Measurements from ENCODE around the gene TIAM1. TPM values are rescaled to one million over a fixed set of nuclear protein-coding genes. Genes with fewer than 3 reads are reported as not detected.

Gene TIAM1
- total RNA-seq, 1 donor from 2014 or later, result 3.8 TPM

- DNase-seq (ENCODE audit: missing footprints) (no peak), ATAC-seq (no peak)
- intact Hi-C loops (cut with DNase I), result no loop called here
Measured at GRCh38 chr21:31132574-31133242, 211.4 kb downstream of the TIAM1 start.

- no peak for ATAC-seq
- intact Hi-C loops (cut with DNase I), result no loop called here
- DNase-seq (ENCODE audit: missing footprints), result no peak
Measured at GRCh38 chr21:31130821-31131220, 213.2 kb downstream of the TIAM1 start.

GRCh38 chr21:31128234-31128633 is 215.8 kb downstream of the TIAM1 start:
- intact Hi-C loops (cut with DNase I), result no loop called here
- DNase-seq (ENCODE audit: missing footprints), result no peak
- ATAC-seq, result no peak

- intact Hi-C loops (cut with DNase I), result no loop called here
- DNase-seq (ENCODE audit: missing footprints) (no peak), ATAC-seq (peak; percentile 70)
Measured at GRCh38 chr21:31124010-31124409, 220.1 kb downstream of the TIAM1 start.

GRCh38 chr21:31119199-31119598 is 224.9 kb downstream of the TIAM1 start:
- intact Hi-C loops (cut with DNase I), result no loop called here
- ATAC-seq (no peak), DNase-seq (ENCODE audit: missing footprints) (no peak)

- intact Hi-C loops (cut with DNase I), result no loop called here
- DNase-seq (ENCODE audit: missing footprints), result no peak
- ATAC-seq, result no peak
Measured at GRCh38 chr21:31117128-31117916, 226.7 kb downstream of the TIAM1 start.

- intact Hi-C loops (cut with DNase I), result no loop called here
- DNase-seq (ENCODE audit: missing footprints) (no peak), ATAC-seq (no peak)
Measured at GRCh38 chr21:31115249-31115648, 228.8 kb downstream of the TIAM1 start.

GRCh38 chr21:31111093-31111492 is 233.0 kb downstream of the TIAM1 start:
- no peak for ATAC-seq
- intact Hi-C loops (cut with DNase I), result no loop called here
- no peak for DNase-seq (ENCODE audit: missing footprints)

GRCh38 chr21:31110430-31110829 is 233.6 kb downstream of the TIAM1 start:
- DNase-seq (ENCODE audit: missing footprints), result no peak

GRCh38 chr21:31107871-31108270 is 236.2 kb downstream of the TIAM1 start:
- intact Hi-C loops (cut with DNase I), result no loop called here
- DNase-seq (ENCODE audit: missing footprints), result no peak
- no peak for ATAC-seq

More at GRCh38 chr21:31110430-31110829, 233.6 kb downstream of the TIAM1 start:
- intact Hi-C loops (cut with DNase I), result no loop called here
- no peak for ATAC-seq

- intact Hi-C loops (cut with DNase I), result no loop called here
- ATAC-seq (no peak), DNase-seq (ENCODE audit: missing footprints) (no peak)
Measured at GRCh38 chr21:31107176-31107785, 236.8 kb downstream of the TIAM1 start.

GRCh38 chr21:31103571-31104265 is 240.3 kb downstream of the TIAM1 start:
- intact Hi-C loops (cut with DNase I), result loop anchor here (5.0 kb wide), 1 partner anchor 499 kb away; no protein-coding TSS in a partner anchor
- no peak for ATAC-seq
- DNase-seq (ENCODE audit: missing footprints), result no peak

GRCh38 chr21:31103163-31103562 is 240.9 kb downstream of the TIAM1 start:
- DNase-seq (ENCODE audit: missing footprints) (no peak), ATAC-seq (no peak)
- intact Hi-C loops (cut with DNase I), result loop anchor here (5.0 kb wide), 1 partner anchor 499 kb away; no protein-coding TSS in a partner anchor

- ATAC-seq (no peak), DNase-seq (ENCODE audit: missing footprints) (no peak)
- intact Hi-C loops (cut with DNase I), result loop anchor here (2.0 to 5.0 kb wide), 2 partner anchors 82 to 483 kb away; no protein-coding TSS in a partner anchor
Measured at GRCh38 chr21:31099122-31099521, 244.9 kb downstream of the TIAM1 start.

- ATAC-seq, result peak; percentile 44
- intact Hi-C loops (cut with DNase I), result loop anchor here (2.0 to 5.0 kb wide), 2 partner anchors 82 to 484 kb away; no protein-coding TSS in a partner anchor
- peak; percentile 82 for DNase-seq (ENCODE audit: missing footprints)
Measured at GRCh38 chr21:31098576-31099005, 245.5 kb downstream of the TIAM1 start.

GRCh38 chr21:31092832-31093625 is 251.0 kb downstream of the TIAM1 start:
- no peak for ATAC-seq
- intact Hi-C loops (cut with DNase I), result no loop called here
- DNase-seq (ENCODE audit: missing footprints), result no peak

GRCh38 chr21:31090376-31090775 is 253.7 kb downstream of the TIAM1 start:
- no peak for DNase-seq (ENCODE audit: missing footprints)
- intact Hi-C loops (cut with DNase I), result no loop called here
- ATAC-seq, result no peak

GRCh38 chr21:31088474-31088751 is 255.6 kb downstream of the TIAM1 start:
- intact Hi-C loops (cut with DNase I), result loop anchor here (5.0 to 10.0 kb wide), 4 partner anchors 256 to 1044 kb away; partner anchors contain the start of gene KRTAP15-1
- no peak for ATAC-seq
- DNase-seq (ENCODE audit: missing footprints), result no peak
